ENCODE data around the gene ADIRF.
A peak's percentile ranks its signal among the peaks of the same experiment; 100 is the strongest.
"Not testable (repeated sequence)": the region's sequence is repeated elsewhere in the genome, so short reads cannot be mapped to it uniquely, and the experiment has no call there.

ADIRF gene

DNA sequence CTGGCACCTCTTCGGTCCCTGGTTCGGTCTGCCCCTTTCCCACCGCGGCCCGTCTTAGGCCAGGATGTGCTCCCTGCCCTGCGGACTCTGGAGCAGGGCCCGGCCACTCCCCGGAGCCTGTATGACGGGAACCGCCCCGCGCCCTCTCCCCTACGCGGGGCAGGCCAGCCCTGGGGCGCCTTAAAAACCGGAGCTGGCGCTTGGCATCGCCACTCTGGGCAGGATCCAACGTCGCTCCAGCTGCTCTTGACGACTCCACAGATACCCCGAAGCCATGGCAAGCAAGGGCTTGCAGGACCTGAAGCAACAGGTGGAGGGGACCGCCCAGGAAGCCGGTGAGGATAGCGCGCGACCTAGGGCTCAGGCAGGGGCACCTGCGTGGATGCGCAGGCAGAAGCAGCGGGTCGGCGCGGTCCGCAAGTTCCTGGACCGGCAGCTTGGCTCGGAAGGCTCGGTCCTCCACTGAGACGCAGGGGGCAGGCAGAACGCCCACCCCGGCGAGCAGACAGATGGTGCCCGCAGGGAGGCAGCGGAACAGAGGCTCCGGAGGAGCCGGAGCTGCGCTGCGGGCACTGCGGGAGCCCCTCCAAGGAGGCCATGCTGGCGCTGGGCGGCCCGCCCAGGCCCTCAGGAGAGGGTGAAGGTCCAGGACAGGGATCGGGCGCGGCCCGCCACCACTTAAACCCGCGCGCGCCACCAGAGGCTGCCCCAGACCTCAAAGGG lies at the start of gene ADIRF:
TSS of gene ADIRF (plus strand) at position 212 of the 723 bp plus-strand sequence. CDS start at position 275, 63 bp downstream.
- DNase-seq, result no peak

DNA sequence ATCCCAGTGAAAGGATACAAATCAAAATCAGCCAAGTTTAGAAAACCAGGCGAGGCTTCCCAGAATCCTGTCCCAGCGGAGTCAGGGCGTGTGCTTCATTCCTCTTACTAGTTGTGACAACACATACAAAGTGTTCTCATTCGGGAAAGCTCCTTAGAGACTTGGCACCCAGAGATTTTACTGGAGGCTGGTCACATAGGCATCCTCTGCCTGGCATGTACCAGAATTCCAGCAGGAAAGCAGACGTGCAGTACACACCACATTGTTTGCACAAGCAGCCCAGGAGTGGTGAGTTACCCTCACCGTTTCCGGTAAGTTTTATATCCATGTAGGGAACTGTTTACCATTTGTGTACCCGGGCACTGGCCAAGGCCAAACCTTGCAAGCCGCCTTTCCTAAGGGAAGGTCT lies 45.7 kb upstream of the ADIRF start:
- DNase-seq, result no peak

DNA sequence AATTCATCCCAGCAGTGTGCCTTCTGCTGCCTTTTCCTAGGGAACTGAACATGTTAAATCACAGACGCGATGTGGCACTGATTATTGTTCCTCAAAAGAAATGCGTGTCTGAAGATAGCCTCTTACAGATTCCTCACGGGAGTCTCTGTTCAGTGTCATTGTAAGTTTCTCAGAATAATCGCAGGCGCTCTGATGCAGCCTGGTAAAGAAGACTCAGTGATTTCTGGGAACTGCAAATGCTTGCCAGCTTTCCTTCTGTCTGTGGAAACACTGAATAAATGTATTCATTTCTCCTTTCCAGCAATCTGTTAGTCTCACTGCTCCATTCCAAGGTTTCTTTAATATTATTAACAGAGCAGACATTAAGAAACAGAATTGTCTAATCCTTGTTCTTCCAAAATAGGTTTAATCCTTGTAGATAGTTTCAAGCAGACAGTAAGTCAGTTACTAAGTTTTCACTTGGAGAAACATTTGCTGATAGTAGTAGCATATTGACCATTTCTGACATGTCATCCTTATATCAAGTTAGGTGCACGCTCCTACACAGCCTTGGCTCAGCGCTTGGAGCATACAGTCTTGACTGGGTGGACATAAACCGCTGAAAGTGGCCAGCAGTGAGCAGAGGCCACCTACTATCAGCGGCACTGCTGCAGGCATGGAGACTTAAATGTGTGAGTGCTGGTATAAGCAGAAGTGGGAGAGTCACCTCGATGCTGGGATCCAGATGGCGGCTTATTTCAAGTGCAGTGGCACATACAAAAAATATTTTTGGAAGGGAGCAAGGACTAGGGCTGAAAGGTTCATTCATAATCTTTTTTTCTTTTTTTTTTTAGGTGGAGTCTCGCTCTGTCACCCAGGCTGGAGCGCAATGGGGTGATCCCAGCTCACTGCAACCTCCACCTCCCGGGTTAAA lies 38.6 kb upstream of the ADIRF start:
- DNase-seq, result no peak

DNA sequence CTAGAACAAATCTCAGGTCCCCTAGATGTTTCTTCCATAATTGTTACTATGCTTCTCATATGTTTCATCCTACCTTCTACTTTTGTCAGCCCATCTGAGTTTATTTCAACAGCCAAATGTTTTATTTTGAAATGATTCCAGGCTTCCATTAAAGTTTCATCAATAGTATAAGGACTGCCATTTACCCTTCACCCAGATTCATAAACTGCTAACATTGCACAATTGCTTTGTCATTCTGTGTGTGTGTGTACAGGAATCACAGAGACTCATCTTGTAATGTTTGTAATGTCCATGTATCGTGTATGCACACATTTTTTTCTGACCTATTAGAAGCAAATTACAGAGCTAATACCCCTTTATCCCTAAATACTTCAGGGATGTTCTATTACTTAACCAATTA lies 36.4 kb upstream of the ADIRF start:
- DNase-seq, result no peak

DNA sequence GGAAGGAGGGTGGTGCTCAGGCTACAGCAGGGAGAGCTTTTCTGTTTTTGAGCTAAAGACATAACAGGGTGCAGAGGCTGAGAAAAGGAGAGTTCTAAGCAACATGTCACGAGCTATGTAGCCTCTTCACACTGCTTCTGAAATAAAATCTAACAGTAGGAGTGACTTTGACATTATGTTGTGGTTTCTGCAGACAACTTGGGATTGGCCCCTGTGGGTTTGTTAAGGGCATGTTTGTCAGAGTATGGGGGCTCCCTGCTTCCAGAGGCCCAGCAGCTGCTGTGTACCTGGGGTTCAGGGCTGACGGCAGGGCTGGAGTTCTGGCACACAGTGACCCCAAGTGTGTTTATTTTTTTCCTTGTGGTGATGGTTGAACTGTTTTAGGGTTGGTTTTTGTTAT lies 35.6 kb upstream of the ADIRF start:
- DNase-seq, result no peak

DNA sequence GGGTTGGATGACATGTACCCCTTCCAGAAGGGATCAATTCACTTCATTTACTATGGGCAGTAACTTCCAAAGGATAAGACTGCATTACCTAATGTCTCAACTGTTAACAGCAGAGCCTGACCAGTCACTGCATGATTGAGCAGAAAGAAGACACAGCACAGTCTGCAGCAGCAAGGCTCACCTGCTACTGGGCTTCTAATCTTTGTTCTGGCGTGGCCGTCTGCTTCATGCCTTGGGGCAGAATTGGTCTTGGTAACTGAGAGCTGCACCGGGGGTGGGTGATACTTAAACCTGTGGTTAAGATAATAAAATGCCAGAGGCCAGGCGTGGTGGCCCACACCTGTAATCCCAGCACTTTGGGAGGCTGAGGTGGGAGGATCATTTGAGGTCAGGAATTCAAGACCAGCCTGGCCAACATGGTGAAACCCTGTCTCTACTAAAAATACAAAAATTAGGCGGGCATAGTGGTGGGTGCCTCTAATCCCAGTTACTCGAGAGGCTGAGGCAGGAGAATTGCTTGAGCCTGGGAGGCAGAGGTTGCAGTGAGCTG lies 34.0 kb upstream of the ADIRF start:
- DNase-seq, result not testable (repeated sequence)

DNA sequence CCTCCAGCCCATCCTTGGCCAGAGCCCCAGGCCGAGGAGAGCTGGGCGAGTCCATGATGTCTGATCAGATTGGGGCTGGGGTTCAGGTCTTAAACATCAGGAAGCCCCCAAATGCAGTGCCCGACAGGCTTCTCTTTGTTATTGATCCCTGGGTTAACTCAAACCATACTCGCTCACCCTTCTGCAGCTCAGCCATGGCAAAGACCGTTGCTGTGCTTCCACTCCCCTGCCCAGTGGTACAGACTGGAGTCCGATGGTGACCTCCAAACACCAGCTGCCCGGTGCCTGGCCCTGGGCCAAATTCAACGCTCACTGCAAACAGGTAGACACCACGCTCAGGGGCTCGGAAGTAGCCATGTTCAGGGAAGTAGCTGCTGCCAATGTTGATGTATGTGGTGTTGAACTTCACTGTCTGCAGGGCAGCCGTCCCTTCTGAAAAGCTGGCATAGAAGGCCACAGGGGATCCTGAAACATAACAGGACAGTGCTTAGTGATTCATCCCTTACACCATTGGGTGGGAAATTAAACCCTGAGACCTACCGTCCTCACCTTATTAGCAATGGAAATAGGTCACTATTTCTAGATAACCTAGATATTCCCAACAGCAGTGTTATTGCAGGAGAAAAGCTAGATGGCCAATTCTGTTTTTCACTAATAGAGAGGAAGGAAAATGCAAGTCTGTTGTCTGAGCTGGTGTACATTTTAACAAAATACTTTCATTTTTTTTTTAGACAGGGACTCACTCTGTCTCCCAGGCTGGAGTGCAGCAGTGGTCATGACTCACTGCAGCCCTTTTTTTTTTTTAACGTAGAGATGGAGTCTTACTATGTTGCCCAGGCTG lies 31.4 kb upstream of the ADIRF start:
- DNase-seq, result no peak

DNA sequence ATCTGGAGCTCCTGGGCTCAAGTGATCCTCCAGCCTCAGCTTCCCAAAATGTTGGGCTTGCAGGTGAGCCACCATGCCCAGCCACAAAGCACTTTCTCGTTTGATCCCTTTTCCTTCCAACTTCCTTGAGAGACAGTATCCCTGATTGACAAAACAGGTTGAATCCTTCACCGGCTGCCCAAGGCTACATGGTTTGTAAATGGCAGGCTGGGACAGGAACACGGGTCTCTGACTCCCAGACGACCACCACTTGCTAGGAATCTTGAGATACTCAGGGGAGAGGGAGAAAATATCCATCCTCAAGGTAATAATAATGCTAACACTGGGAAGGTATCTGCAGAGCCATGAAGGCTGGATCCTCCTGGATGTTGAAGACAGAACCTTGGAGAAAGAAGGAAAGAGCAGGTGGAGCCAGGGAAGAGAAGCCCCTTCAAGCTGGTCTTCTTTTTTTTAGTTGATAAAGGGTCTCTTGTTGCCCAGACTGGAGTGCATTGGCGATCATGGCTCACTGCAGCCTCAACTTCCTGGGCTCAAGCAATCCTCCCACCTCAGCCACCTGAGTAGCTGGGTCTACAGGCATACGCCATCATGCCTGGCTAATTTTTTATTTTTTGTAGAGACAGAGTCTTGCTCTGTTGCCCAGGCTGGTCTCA lies 30.7 kb upstream of the ADIRF start:
- no peak for DNase-seq

DNA sequence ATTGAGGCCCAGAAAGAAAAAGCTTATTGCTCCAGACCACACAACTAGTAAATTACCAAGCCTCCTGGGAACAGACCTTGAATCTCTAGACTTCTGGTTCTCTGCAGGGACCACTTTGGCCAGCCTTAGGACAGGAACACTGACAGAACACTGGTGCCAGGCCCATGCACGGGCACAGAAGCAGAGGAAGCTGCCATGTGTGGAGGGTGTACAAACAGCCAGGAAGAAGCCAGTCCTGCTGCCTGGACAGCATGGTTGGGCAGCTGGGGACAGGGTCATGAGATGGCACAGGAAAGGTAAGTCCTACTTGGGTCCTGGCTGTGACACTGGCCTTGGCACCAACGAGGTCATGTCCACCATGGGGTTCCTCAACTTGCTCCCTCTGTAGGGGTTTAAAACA lies 30.0 kb upstream of the ADIRF start:
- no peak for DNase-seq

DNA sequence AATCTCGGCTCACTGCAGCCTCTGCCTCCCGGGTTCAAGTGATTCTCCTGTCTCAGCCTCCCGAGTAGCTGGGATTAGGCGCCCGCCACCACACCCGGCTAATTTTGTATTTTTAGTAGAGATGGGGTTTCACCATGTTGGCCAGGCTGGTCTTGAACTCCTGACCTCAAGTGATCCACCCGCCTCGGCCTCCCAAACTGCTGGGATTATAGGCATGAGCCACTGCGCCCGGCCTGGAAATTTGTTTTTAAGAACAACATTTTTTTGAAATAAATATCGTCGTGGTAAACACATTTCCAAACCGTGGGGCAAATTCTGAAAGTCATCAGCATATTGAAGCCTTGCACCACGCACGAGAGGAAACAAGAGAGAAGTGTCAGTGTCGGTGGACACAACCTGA lies 28.2 kb upstream of the ADIRF start:
- not testable (repeated sequence) for DNase-seq

DNA sequence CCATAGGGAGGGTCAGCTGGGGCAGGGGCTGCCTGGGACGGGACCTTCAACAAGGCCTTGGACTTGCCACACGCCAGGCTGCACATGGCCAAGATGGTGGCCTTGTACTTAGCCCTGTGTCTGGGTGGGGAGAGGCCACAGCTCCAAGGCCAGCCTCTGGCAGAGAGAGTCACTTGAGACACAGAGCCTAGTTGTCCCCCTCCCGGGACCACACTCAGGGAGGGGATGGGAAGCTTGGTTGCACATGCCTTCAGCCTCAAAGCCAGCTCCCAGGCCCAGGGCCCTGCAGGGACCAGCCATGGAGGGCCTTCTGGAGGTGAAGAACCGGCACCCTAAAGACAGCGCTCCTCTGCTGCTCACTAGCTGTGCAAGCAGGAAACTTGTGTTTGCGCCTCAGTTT lies 27.6 kb upstream of the ADIRF start:
- DNase-seq, result no peak

DNA sequence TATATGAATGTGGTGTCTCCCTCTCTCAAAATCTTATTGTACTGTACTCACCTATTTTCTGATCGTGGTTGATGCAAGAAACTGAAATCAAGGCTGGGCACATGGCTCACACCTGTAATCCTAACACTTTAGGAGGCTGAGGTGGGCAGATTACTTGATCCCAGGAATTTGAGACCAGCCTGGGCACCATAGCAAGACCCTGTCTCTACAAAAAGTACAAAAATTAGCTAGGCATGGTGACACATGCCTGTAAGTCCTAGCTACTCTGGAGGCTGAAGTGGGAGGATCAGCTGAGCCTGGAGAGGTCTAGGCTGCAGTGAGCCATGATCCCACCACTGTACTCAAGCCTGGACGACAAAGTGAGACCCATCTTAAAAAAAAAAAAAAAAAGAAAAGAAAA lies 26.9 kb upstream of the ADIRF start:
- no peak for DNase-seq

DNA sequence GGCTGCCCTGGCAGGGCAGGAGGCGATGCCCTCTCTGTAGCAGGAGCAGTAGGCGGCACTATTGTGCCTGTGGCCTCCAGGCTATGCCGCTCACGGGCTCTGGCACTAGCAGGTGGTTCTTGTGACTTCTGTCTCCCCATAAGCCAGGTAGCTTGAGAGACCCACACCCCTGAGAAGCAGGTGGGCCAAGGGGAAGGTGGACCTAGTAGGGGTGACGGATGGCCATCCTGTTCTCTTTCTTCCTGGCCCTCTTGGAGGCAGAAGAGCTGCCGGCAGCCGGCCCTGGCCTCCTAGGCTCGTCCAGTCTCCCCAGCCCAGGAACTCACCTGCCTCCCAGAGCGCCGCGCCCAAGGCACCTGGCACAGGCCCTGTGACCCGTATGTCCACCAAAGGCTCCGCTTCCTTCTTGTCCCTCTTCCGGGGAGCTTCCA lies 26.3 kb upstream of the ADIRF start:
- no peak for DNase-seq

DNA sequence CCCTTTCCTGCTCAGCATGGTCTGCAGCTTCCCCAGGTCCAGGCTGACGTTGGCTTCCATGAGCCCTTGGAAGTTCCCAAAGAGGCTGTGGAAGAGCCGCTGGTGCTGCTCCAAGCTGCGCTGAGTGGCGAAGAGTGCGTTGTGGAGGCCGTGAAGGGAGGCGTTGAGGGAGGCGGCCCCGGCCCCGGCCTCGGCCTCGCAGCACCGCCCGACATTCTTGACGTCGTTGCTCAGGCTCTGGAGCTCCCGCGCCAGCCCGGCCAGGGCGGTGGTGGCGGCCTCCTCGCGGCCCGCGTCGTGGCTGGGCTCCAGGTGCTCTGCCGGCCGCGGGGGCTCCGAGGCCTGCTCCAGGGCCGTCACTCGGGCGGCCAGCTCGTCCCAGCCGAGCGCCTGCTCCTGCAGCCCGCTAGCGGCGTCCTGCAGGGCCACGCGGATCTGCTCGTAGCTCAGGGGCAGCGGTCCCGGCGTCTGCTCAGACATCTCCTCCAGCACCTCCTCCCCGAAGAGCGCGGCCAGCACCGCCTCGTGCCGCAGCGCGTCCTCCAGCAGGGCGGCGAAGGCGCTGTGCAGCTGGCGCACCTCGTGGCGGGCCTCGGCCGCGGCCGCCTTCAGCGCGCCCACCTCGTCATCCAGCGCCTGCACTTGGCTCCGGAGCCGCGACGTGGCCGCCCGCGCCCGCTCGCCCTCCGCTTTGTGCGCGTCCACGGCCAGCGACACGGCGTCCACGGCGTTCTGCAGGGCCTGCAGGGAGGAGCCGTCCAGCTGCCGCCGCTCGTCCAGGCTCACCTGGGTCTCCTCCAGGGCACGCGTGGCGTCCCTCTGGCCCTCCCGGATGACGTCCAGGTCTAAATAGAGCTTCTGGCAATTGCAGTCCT lies 25.6 kb upstream of the ADIRF start:
- peak; percentile 45 for DNase-seq

DNA sequence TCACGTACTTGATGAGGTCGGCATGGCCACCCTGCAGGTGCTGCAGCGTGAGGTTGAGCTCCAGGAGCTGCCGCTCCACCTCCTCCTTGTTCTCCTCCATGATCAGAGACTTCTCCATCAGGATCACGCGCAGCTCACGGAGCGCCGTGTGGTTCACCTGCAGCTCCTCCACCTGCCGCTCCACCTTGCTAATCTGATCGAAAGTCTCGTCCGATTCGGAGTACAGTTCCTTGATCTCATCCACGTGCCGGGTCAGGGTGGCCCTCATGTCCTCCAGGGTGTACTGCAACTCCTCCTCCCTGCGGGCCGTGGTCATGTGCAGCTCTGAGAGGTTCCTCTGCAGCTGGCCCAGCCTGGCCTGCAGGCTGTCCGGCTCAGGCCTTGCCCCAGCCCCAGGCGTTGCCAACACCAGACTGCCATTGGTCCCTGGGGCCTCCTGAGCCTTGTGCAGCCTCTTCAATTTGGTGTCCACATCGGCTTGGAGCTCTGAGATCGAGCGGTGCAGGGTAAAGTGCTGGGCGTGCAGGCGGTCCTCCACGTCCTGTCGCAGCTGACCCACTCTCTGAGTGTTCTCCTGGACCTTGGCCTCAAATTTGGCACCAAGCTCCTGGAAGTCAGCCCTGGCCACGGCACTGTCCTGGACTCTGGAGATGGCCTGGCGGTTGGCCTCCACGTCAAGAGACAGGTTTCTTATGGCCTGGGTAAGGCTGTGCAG lies 24.8 kb upstream of the ADIRF start:
- DNase-seq, result no peak

DNA sequence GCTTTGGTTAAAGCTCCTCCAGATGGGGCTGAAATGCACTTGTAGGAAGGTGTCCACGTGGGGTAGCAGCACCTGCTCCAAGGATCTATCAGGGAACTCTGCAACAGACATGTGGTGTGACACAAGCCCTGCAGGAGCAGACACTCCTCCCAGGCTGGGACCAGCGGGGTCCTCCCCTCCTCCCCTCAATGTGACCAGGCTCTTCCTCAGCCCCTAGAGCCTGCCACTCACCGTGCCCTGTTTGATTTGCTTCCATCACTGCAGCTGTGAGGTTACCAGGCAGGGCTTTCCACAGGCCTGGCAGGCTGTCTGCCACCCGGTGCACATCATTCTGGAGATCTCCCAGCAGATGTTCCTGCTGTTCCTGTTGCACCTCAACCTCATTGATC lies 24.3 kb upstream of the ADIRF start:
- no peak for DNase-seq

DNA sequence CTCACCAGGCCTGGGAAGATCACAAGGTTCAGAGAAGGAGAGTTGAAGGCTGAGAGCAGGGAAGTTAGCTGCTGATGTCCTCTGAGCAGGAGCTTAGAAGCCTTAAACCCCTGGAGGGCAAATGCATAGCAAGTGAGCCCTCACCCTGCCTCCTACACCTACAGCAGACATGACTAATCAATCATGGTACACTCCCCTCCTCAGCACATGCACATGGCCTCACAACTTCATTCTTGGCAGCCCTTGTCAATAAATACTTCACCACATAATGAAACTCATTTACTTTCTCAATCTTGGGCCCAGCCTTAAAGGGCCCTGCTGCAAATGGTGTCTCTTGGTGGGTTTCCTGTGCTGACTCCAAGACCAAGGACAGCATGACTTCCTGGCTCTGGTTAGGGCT lies 23.8 kb upstream of the ADIRF start:
- DNase-seq, result no peak

DNA sequence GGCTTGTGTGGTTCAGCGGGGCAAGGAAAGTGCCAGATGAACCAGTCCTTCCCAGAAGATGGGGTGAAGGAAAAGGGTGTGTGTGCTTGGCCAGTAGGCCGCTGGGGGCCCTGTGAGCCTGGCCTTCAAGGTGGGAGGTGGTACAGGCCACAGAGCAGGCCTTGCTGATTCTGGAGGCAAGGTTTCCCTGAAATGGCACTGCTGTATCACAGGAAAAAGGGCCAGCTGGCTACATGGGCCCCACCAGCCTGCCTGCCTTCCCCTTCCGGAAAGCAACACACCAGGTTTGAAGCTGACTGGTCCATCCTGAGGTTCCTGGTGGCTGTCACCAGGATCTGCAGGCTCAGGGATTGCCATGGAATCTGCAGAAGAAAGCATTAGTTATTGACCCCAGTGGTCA lies 23.4 kb upstream of the ADIRF start:
- DNase-seq, result no peak

DNA sequence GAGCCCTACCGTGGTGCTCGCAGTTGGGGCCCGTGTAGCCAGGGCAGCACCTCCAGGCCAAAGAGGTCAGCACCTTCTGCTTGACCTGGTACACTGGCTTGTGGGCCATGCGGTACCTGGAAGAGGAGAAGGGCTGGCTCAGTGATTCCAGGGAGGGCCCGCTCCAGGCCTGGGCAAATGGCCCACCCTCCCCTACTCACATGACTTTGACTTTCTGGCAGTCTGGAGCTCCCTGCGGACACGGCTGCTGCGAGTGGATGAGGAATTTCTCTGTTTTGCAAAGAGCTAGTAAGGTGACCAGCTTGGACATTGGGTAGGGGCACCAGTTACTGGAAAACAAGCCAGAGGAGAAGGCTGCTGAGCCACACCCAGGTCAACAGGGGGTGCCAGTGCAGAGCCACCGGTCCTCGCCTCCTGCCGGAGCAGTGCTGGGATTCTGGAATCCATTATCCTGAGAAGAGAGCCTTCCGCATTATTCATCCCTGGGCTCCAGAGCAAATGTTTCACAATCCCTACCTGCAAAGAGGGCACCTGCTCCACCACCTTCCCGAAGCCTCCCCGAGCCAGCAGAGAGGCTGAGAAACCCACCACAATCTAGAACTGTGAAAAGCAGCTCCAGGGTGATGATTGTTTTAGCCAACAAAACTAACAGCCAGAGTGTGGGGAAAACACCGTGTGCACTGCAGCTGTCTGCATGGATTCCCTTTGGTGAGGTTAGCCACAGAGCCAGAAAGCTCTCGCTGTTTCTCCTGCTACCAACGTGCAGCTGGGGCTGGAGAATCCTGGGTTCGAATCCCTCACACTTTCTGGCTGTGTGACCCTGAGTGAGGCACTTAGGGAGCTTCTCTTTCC lies 22.7 kb upstream of the ADIRF start:
- DNase-seq, result peak; percentile 60

Measured in right hindlimb (tissue), 1 donor.